Activated CD8-positive, alpha-beta T cell treated with anti-CD3 and anti-CD28 coated beads, Interleukin-2, amount 10 ng/mL, durations not matched to agents 7 days and 5 days (primary cell): ENCODE measurements around the gene MIPEP. TPM values are rescaled to one million over a fixed set of nuclear protein-coding genes. Genes with fewer than 3 reads are reported as not detected.

Source experiments
- ATAC-seq: fragments of 150-1000 bp; cut with Tn5 transposase; one replicate; pipeline ENCODE4 v1.10.0; 2021; ENCODE audit warnings: moderate library complexity
- CTCF ChIA-PET: fragments of 350-600 bp; sonication (Branson Sonifier 250); formaldehyde crosslinking; loops from one replicate; lab custom pipeline; 2021; ENCODE audit warnings: antibody characterized with exemption; lab: Charles Lee
- POLR2A ChIA-PET: fragments of 350-600 bp; sonication (Branson Sonifier 250); formaldehyde crosslinking; loops from one replicate; lab custom pipeline; 2021; ENCODE audit warnings: antibody characterized with exemption; lab: Charles Lee
- DNase-seq: peaks from one replicate; pipeline ENCODE4 v3.0.0-alpha.2; 2020
- H3K27ac Mint-ChIP-seq: one replicate; pipeline ENCODE4 v1.8.0; 2021; ENCODE audit warnings: mild to moderate bottlenecking, mixed read lengths
- H3K27me3 Mint-ChIP-seq: one replicate; pipeline ENCODE4 v1.8.0; 2021; ENCODE audit warnings: low read depth, mixed read lengths
- H3K36me3 Mint-ChIP-seq: one replicate; pipeline ENCODE4 v1.8.0; 2021; ENCODE audit warnings: low read depth, mixed read lengths
- H3K4me1 Mint-ChIP-seq: one replicate; pipeline ENCODE4 v1.8.0; 2021; ENCODE audit warnings: low read depth, mixed read lengths
- H3K4me3 Mint-ChIP-seq: one replicate; pipeline ENCODE4 v1.8.0; 2021; ENCODE audit warnings: mild to moderate bottlenecking, mixed read lengths
- H3K9me3 Mint-ChIP-seq: one replicate; pipeline ENCODE4 v1.8.0; 2022; ENCODE audit warnings: mixed read lengths; ENCODE audit not compliant: insufficient read depth
- total RNA-seq, 2 experiments: library from RNA; stranded (reverse); gene quantifications; one replicate each; pipeline ENCODE4 v1.2.3, GENCODE V29; 2021

Gene MIPEP
- total RNA-seq, 2 experiments from 2014 or later: 9.6 to 11.6 TPM

DNA sequence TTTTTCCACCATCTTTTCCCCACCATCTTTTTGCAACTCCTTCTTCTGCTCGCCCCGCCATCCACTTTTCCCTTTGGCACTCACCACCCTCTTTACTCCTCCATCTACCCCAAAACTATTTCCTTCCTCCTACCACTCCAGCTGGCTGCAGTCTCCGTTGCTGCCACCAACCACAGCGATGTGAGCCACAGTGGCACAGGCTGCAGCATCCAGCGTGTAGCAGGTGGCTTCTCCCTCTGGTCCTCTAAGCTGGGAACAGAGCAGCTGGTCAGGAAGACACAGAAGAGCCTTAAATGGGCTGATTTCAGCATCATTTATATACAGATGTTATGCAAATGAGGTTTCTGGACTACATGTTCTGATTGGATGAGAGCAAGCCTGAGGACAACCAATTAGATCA lies 174.5 kb downstream of the MIPEP start:
- no peak for ATAC-seq
- Mint-ChIP-seq H3K9me3 (no peaks in the 10 kb centered on the region), H3K4me3 (no peak overlapping the region), H3K36me3 (no peaks in the 10 kb centered on the region), H3K27me3 (peaks cover 23% of the 10 kb centered on the region), H3K4me1 (peaks cover 2% of the 10 kb centered on the region), H3K27ac (no peak overlapping the region)
- ChIA-PET POLR2A (no interaction called here), CTCF (no interaction called here)
- no peak for DNase-seq

DNA sequence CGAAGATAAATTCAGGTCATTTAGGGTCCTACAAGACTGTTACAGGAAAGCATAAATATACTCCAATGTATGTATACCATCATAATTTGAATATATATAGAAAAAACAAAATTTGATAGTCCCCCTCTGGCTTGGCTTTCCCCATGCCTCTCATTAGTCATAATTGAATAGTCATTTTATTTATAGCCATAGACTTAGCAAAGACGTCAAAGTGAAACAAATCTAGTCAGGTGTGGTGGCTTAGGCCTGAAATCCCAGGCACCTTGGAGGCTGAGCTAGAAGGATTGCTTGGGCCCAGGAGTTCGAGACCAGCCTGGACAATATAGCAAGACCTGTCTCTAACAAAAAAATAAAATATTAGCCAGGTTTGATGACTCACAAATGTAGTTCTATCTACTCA lies 177.8 kb downstream of the MIPEP start:
- ATAC-seq (no peak), DNase-seq (no peak)
- no peak overlapping the region for H3K4me3 Mint-ChIP-seq
- peaks cover 23% of the 10 kb centered on the region for H3K27me3 Mint-ChIP-seq
- H3K27ac Mint-ChIP-seq: no peak overlapping the region
- POLR2A ChIA-PET: no interaction called here
- no peaks in the 10 kb centered on the region for H3K4me1 Mint-ChIP-seq
- CTCF ChIA-PET: no interaction called here
- H3K9me3 Mint-ChIP-seq: no peaks in the 10 kb centered on the region
- no peaks in the 10 kb centered on the region for H3K36me3 Mint-ChIP-seq

DNA sequence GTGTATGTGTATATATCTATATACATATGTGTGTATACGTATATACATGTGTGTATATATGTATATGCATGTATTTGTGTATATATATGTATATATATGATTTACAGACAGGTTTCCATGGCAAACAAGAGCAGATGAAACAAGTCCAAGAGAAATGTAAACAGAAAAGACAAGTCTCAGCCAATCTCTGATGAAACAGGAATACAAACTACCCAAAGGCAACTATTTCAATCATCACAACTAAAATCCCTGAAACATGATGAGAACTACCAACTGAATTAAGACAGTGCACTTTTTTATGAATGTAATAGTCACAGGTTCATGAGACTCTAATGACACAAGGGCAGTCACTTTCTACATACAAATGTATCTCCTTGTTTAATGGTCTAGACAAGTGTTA lies 178.8 kb downstream of the MIPEP start:
- DNase-seq: no peak
- Mint-ChIP-seq H3K36me3 (no peaks in the 10 kb centered on the region), H3K4me3 (no peak overlapping the region), H3K4me1 (no peaks in the 10 kb centered on the region), H3K27ac (no peak overlapping the region), H3K27me3 (peaks cover 23% of the 10 kb centered on the region), H3K9me3 (no peaks in the 10 kb centered on the region)
- ChIA-PET POLR2A (no interaction called here), CTCF (no interaction called here)
- ATAC-seq: no peak

- Mint-ChIP-seq H3K4me3 (no peak overlapping the region), H3K9me3 (no peaks in the 10 kb centered on the region), H3K27me3 (peaks cover 21% of the 10 kb centered on the region), H3K36me3 (no peaks in the 10 kb centered on the region), H3K27ac (no peak overlapping the region), H3K4me1 (no peaks in the 10 kb centered on the region)
- ATAC-seq: no peak
- POLR2A ChIA-PET: no interaction called here
- CTCF ChIA-PET: no interaction called here
- DNase-seq: no peak
Observed at GRCh38 chr13:23709536-23709935, 179.7 kb downstream of the MIPEP start.

DNA sequence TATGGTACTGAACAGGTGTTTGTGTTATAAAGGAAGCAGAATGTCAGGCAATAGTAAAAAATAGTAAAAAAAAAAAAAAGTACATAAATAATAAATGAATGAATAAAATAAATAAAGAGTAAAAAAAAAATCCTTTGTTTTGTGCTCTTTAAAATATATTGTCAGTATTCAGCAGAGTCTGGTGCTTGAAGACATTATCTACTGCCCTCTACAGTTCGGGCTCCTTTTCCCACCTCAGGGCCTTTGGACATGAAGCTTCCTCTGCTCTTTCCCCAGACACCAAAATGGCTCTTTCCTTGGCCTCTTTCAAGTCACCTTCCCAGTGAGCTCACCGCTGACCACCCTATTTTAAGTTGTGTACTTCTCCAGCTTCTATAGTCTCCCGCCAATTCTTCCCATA lies 181.5 kb downstream of the MIPEP start:
- Mint-ChIP-seq H3K9me3 (no peaks in the 10 kb centered on the region), H3K36me3 (no peaks in the 10 kb centered on the region), H3K4me3 (no peak overlapping the region), H3K27ac (no peak overlapping the region), H3K27me3 (peaks cover 6% of the 10 kb centered on the region), H3K4me1 (no peaks in the 10 kb centered on the region)
- CTCF ChIA-PET: interaction anchor here (0.6 to 2.0 kb wide), 5 partner anchors 9 to 238 kb away, joined by 3 to 6 read pairs (median 3); no protein-coding TSS in a partner anchor
- POLR2A ChIA-PET: no interaction called here
- DNase-seq (no peak), ATAC-seq (no peak)

DNA sequence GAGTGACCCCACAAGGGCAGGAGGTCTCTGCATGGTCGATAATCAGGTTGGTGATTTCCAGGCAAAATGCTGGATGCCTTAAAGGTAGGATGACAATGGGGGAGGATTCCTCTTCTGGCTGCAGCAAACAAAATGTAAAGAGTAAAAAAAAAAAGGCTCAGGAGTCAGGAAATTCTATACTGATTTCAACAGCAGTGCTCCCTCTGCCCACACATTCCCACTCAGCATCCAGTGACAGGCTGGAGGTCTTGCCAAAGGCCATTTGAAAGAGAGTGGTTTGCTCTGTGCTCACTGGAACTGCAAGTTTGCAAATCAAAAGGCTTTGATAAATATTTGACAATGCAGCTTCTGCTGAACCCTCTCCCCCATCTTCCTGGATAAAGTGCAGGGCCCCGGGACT lies 183.6 kb downstream of the MIPEP start:
- H3K4me3 Mint-ChIP-seq: no peak overlapping the region
- POLR2A ChIA-PET: no interaction called here
- H3K27ac Mint-ChIP-seq: no peak overlapping the region
- no peaks in the 10 kb centered on the region for H3K4me1 Mint-ChIP-seq
- no peaks in the 10 kb centered on the region for H3K27me3 Mint-ChIP-seq
- H3K9me3 Mint-ChIP-seq: no peaks in the 10 kb centered on the region
- H3K36me3 Mint-ChIP-seq: no peaks in the 10 kb centered on the region
- CTCF ChIA-PET: no interaction called here
- ATAC-seq (no peak), DNase-seq (no peak)

- ChIA-PET POLR2A (no interaction called here), CTCF (interaction anchor here (0.6 to 0.7 kb wide), 2 partner anchors 16 to 42 kb away, joined by 3 to 4 read pairs; no protein-coding TSS in a partner anchor)
- DNase-seq (no peak), ATAC-seq (no peak)
- Mint-ChIP-seq H3K9me3 (no peaks in the 10 kb centered on the region), H3K27ac (no peak overlapping the region), H3K27me3 (no peaks in the 10 kb centered on the region), H3K36me3 (no peaks in the 10 kb centered on the region), H3K4me1 (no peaks in the 10 kb centered on the region), H3K4me3 (no peak overlapping the region)
Observed at GRCh38 chr13:23703246-23703860, 185.8 kb downstream of the MIPEP start.

DNA sequence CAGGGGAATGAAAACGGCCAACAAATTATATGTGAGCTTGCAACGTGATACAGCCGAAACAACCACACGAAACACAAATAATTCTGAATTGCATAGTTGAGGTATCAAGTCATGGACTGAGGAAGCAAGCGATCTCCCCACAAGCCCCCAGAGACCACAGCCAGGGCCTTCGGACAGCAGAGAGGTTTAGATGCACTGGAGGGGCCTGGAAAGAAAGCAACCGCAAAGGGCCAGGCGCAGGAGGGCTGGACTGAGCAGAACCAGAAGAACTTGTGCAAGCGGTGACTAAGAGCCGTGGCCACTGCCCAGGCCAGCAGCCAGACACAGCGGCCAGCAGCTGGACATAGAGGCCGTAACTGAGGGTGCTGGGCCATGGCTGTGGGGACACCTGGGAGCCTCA lies 187.6 kb downstream of the MIPEP start:
- no peaks in the 10 kb centered on the region for H3K36me3 Mint-ChIP-seq
- ATAC-seq (no peak), DNase-seq (no peak)
- ChIA-PET CTCF (no interaction called here), POLR2A (no interaction called here)
- no peak overlapping the region for H3K27ac Mint-ChIP-seq
- H3K27me3 Mint-ChIP-seq: no peaks in the 10 kb centered on the region
- H3K4me1 Mint-ChIP-seq: peaks cover 6% of the 10 kb centered on the region
- no peaks in the 10 kb centered on the region for H3K9me3 Mint-ChIP-seq
- no peak overlapping the region for H3K4me3 Mint-ChIP-seq

DNA sequence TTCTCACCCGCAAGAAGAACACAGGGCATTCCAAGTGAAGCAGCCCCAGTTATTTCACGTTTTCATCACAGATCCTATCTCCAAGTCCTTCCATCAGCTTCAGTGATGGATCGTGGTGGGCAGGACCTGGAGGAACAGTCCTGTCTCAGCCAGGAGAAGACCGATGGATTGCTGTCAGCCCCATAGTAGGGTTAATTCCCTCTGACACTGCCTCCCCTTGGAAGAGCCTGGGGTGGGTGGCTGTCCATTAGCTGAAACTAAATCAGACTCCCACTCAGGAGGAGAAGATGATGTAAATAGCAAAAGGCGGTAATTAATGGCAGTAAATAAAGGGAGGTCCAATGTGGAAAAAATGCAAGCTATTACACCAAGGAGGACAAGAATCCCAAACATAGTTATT lies 188.0 kb downstream of the MIPEP start:
- Mint-ChIP-seq H3K36me3 (no peaks in the 10 kb centered on the region), H3K9me3 (no peaks in the 10 kb centered on the region), H3K4me1 (peaks cover 10% of the 10 kb centered on the region), H3K27ac (no peak overlapping the region), H3K4me3 (no peak overlapping the region), H3K27me3 (no peaks in the 10 kb centered on the region)
- ATAC-seq (no peak), DNase-seq (no peak)
- POLR2A ChIA-PET: no interaction called here
- CTCF ChIA-PET: no interaction called here

DNA sequence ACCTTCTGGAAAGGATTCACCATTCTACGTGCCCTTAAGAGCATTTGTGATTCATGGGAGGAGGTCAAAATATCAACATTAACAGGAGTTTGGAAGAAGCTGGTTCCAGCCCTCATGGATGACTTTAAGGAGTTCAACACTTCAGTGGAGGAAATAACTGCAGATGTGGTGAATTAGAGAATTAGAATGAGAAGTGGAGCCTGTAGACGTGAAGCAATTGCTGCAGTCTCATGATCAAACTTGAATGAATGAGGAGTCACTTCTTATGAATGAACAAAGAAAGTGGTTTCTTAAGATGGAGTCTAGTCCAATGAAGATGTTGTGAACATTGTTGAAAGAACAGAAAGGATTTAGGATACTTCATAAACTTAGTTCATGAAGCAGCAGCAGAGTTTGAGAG lies 189.9 kb downstream of the MIPEP start:
- Mint-ChIP-seq H3K4me3 (no peak overlapping the region), H3K36me3 (no peaks in the 10 kb centered on the region), H3K27ac (no peak overlapping the region), H3K9me3 (no peaks in the 10 kb centered on the region), H3K4me1 (peaks cover 18% of the 10 kb centered on the region), H3K27me3 (no peaks in the 10 kb centered on the region)
- DNase-seq (no peak), ATAC-seq (no peak)
- CTCF ChIA-PET: interaction anchor here (1.4 kb wide), 1 partner anchor 9 kb away, joined by 6 read pairs; no protein-coding TSS in a partner anchor
- POLR2A ChIA-PET: interaction anchor here (1.7 kb wide), 1 partner anchor 119 kb away, joined by 3 read pairs; no protein-coding TSS in a partner anchor

- H3K27me3 Mint-ChIP-seq: no peaks in the 10 kb centered on the region
- POLR2A ChIA-PET: interaction anchor here (1.7 kb wide), 1 partner anchor 117 kb away, joined by 3 read pairs; no protein-coding TSS in a partner anchor
- H3K36me3 Mint-ChIP-seq: no peaks in the 10 kb centered on the region
- peaks cover 18% of the 10 kb centered on the region for H3K4me1 Mint-ChIP-seq
- H3K4me3 Mint-ChIP-seq: no peak overlapping the region
- no peaks in the 10 kb centered on the region for H3K9me3 Mint-ChIP-seq
- ATAC-seq: no peak
- H3K27ac Mint-ChIP-seq: no peak overlapping the region
- CTCF ChIA-PET: interaction anchor here (0.9 to 1.4 kb wide), 3 partner anchors 10 to 230 kb away, joined by 3 to 6 read pairs (median 4); no protein-coding TSS in a partner anchor
- no peak for DNase-seq
Observed at GRCh38 chr13:23697772-23698313, 191.4 kb downstream of the MIPEP start.

GRCh38 chr13:23696610-23697009 lies 192.6 kb downstream of the MIPEP start:
- Mint-ChIP-seq H3K4me3 (peak overlapping the region; percentile 71), H3K9me3 (no peaks in the 10 kb centered on the region), H3K27me3 (no peaks in the 10 kb centered on the region), H3K4me1 (peaks cover 18% of the 10 kb centered on the region), H3K27ac (peak overlapping the region; percentile 97), H3K36me3 (no peaks in the 10 kb centered on the region)
- ChIA-PET CTCF (no interaction called here), POLR2A (interaction anchor here (0.7 kb wide), 1 partner anchor 55 kb away, joined by 3 read pairs; no protein-coding TSS in a partner anchor)
- DNase-seq (no peak), ATAC-seq (no peak)
